GM18505 (cell line): ENCODE measurements around the gene COL6A6.
"Not testable (repeated sequence)": the region's sequence is repeated elsewhere in the genome, so short reads cannot be mapped to it uniquely, and the experiment has no call there.

Source experiments
- ATAC-seq: cut with Tn5 transposase; IDR thresholded peaks from one replicate; pipeline ENCODE4 v1.9.1; 2021; ENCODE audit not compliant: unreplicated experiment
- POLR2A ChIP-seq: IDR thresholded peaks from 4 replicates; pipeline ENCODE4 v1.6.1; 2011; ENCODE audit warnings: borderline replicate concordance; ENCODE audit not compliant: insufficient read depth, insufficient read length; ENCODE audit errors: extremely low read depth

Gene COL6A6

GRCh38 chr3:130509008-130509407, 8.0 kb upstream of the COL6A6 start:
- no peak for TF ChIP-seq POLR2A
- ATAC-seq = no peak

GRCh38 chr3:130514681-130515080, 2.3 kb upstream of the COL6A6 start:
- ATAC-seq = no peak
- no peak for TF ChIP-seq POLR2A

- no peak for ATAC-seq
- TF ChIP-seq POLR2A = no peak
Observed at GRCh38 chr3:130515755-130516154, 1.2 kb upstream of the COL6A6 start.

GRCh38 chr3:130517602-130518001, 625 bp downstream of the COL6A6 start:
- no peak for TF ChIP-seq POLR2A
- ATAC-seq = no peak

GRCh38 chr3:130519754-130520153, 2.8 kb downstream of the COL6A6 start:
- no peak for TF ChIP-seq POLR2A
- no peak for ATAC-seq

- no peak for ATAC-seq
- no peak for TF ChIP-seq POLR2A
Observed at GRCh38 chr3:130522399-130522798, 5.4 kb downstream of the COL6A6 start.

GRCh38 chr3:130527426-130527825, 10.4 kb downstream of the COL6A6 start:
- ATAC-seq = no peak
- no peak for TF ChIP-seq POLR2A

- no peak for ATAC-seq
- TF ChIP-seq POLR2A = no peak
Observed at GRCh38 chr3:130528120-130528519, 11.1 kb downstream of the COL6A6 start.

GRCh38 chr3:130529486-130530215, 12.7 kb downstream of the COL6A6 start:
- TF ChIP-seq POLR2A = no peak
- no peak for ATAC-seq

- no peak for TF ChIP-seq POLR2A
- no peak for ATAC-seq
Observed at GRCh38 chr3:130533247-130533646, 16.3 kb downstream of the COL6A6 start.

GRCh38 chr3:130537673-130538304, 20.8 kb downstream of the COL6A6 start:
- ATAC-seq = no peak

GRCh38 chr3:130539005-130539404, 22.0 kb downstream of the COL6A6 start:
- ATAC-seq = no peak

More at GRCh38 chr3:130537673-130538304, 20.8 kb downstream of the COL6A6 start:
- TF ChIP-seq POLR2A = no peak

GRCh38 chr3:130543322-130543721, 26.3 kb downstream of the COL6A6 start:
- ATAC-seq = no peak

More at GRCh38 chr3:130539005-130539404, 22.0 kb downstream of the COL6A6 start:
- no peak for TF ChIP-seq POLR2A

GRCh38 chr3:130546920-130547679, 30.1 kb downstream of the COL6A6 start:
- TF ChIP-seq POLR2A = no peak
- ATAC-seq = no peak

More at GRCh38 chr3:130543322-130543721, 26.3 kb downstream of the COL6A6 start:
- TF ChIP-seq POLR2A = no peak

GRCh38 chr3:130547680-130548065, 30.7 kb downstream of the COL6A6 start:
- not testable (repeated sequence) for ATAC-seq

GRCh38 chr3:130548356-130548755, 31.4 kb downstream of the COL6A6 start:
- no peak for TF ChIP-seq POLR2A
- ATAC-seq = no peak
